Trophoblast cell (in vitro differentiated cells and primary cell): Measurements from ENCODE around the gene SPATA24.

Source experiments
- DNase-seq, 2 donors: peaks; one replicate each; pipeline ENCODE4 v3.0.0-alpha.2; 2016
- H2AFZ ChIP-seq: 2 replicates; pipeline ENCODE4 v1.6.1; 2013; ENCODE audit warnings: low read length, moderate library complexity, mild to moderate bottlenecking; ENCODE audit not compliant: insufficient read depth, poor library complexity
- H2AK5ac ChIP-seq: 2 replicates; pipeline ENCODE4 v1.6.1; 2013; ENCODE audit warnings: mild to moderate bottlenecking, low read length
- H2BK120ac ChIP-seq: 2 replicates; pipeline ENCODE4 v1.6.1; 2013; ENCODE audit warnings: low read length, mild to moderate bottlenecking, moderate library complexity; ENCODE audit not compliant: insufficient read depth, poor library complexity
- H2BK12ac ChIP-seq: 2 replicates; pipeline ENCODE4 v1.6.1; 2013; ENCODE audit warnings: mild to moderate bottlenecking, low read length, moderate library complexity
- H2BK5ac ChIP-seq: 2 replicates; pipeline ENCODE4 v1.6.1; 2013; ENCODE audit warnings: low read length, low read depth, moderate library complexity, mild to moderate bottlenecking; ENCODE audit not compliant: poor library complexity
- H3K14ac ChIP-seq: 2 replicates; pipeline ENCODE4 v1.6.1; 2013; ENCODE audit warnings: mild to moderate bottlenecking, low read length
- H3K18ac ChIP-seq: 2 replicates; pipeline ENCODE4 v1.6.1; 2013; ENCODE audit warnings: mild to moderate bottlenecking, low read length
- H3K23ac ChIP-seq: 2 replicates; pipeline ENCODE4 v1.6.1; 2013; ENCODE audit warnings: low read length
- H3K27ac ChIP-seq: 2 replicates; pipeline ENCODE4 v1.5.1; 2013; ENCODE audit warnings: low read depth, mild to moderate bottlenecking, inconsistent platforms, low read length, moderate library complexity
- H3K27me3 ChIP-seq: 2 replicates; pipeline ENCODE4 v1.6.1; 2013; ENCODE audit warnings: inconsistent platforms, mild to moderate bottlenecking, low read length, moderate library complexity; ENCODE audit not compliant: insufficient read depth
- H3K36me3 ChIP-seq, 2 experiments: 1 replicate in 1 of 2; 2 replicates in 1 of 2; pipeline ENCODE4 v1.6.1; 2013; ENCODE audit warnings: low read length in 2 of 2, mild to moderate bottlenecking in 2 of 2, moderate library complexity in 1 of 2; ENCODE audit not compliant: insufficient read depth in 2 of 2, control insufficient read depth in 1 of 2
- H3K4ac ChIP-seq: 2 replicates; pipeline ENCODE4 v1.6.1; 2013; ENCODE audit warnings: low read depth, mild to moderate bottlenecking, low read length, moderate library complexity
- H3K4me1 ChIP-seq, 2 experiments: 1 replicate in 1 of 2; 2 replicates in 1 of 2; pipeline ENCODE4 v1.6.1; 2013; ENCODE audit warnings: low read length in 2 of 2, mild to moderate bottlenecking in 2 of 2, moderate library complexity in 1 of 2; ENCODE audit not compliant: insufficient read depth in 2 of 2, control insufficient read depth in 1 of 2
- H3K4me2 ChIP-seq: 2 replicates; pipeline ENCODE4 v1.6.1; 2013; ENCODE audit warnings: inconsistent platforms, mild to moderate bottlenecking, low read length, moderate library complexity
- H3K4me3 ChIP-seq: 2 replicates; pipeline ENCODE4 v1.5.1; 2013; ENCODE audit warnings: mild to moderate bottlenecking, low read depth, low read length, inconsistent platforms
- H3K79me1 ChIP-seq: one replicate; pipeline ENCODE4 v1.6.1; 2013; ENCODE audit warnings: low read length
- H3K79me2 ChIP-seq: 2 replicates; pipeline ENCODE4 v1.6.1; 2013; ENCODE audit warnings: low read length, mild to moderate bottlenecking; ENCODE audit not compliant: control insufficient read depth, insufficient read depth, poor library complexity
- H3K9ac ChIP-seq: 2 replicates; pipeline ENCODE4 v1.6.1; 2013; ENCODE audit warnings: mild to moderate bottlenecking, low read length
- H3K9me3 ChIP-seq: 2 replicates; pipeline ENCODE4 v1.6.1; 2013; ENCODE audit warnings: low read depth, mild to moderate bottlenecking, control low read depth, inconsistent platforms, low read length; ENCODE audit not compliant: insufficient read depth
- H4K12ac ChIP-seq: 2 replicates; pipeline ENCODE4 v1.6.1; 2013; ENCODE audit warnings: low read depth, mild to moderate bottlenecking, low read length, moderate library complexity
- H4K8ac ChIP-seq: 2 replicates; pipeline ENCODE4 v1.6.1; 2013; ENCODE audit warnings: low read depth, mild to moderate bottlenecking, low read length, moderate library complexity
- H4K91ac ChIP-seq: one replicate; pipeline ENCODE4 v1.6.1; 2013; ENCODE audit warnings: low read depth, mild to moderate bottlenecking, low read length, moderate library complexity
- WGBS: extraction: QIAGEN DNeasy Blood & Tissue Kit; methylation state at CpG from one replicate; pipeline ENCODE4 v1.1.7; 2013; ENCODE audit warnings: missing lambda C conversion rate; ENCODE audit not compliant: insufficient read length, insufficient coverage; ENCODE audit errors: extremely low coverage; 5-methylcytosine and 5-hydroxymethylcytosine counted together

SPATA24 gene

DNA sequence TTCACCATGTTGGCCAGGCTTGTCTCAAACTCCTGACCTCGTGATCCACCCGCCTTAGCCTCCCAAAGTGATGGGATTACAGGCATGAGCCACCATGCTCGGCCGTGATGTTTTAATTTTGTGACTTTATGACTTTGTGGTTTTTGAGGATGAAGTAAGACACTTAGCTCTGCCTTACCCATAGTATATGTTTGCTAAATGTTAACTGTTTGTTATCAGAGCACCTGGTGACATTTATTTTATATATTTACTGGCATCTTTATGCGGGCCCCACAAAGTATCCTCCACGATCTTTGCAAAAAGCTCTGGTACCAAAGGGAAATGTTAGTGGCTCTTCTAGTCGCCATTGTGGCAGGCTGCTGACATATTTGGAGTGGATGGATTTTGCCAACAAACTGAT is 27.5 kb downstream of the SPATA24 start:
- Histone ChIP-seq H3K27ac (no peak overlapping the region), H2BK12ac (no peak overlapping the region), H4K12ac (no peak overlapping the region), H3K14ac (no peak overlapping the region), H2AK5ac (no peak overlapping the region), H2BK120ac (no peak overlapping the region), H3K27me3 (no peaks in the 10 kb centered on the region), H4K8ac (no peak overlapping the region), H3K4me2 (no peak overlapping the region), H3K23ac (no peak overlapping the region), H3K4me3 (no peak overlapping the region), H3K79me2 (no peaks in the 10 kb centered on the region), H4K91ac (no peak overlapping the region), H3K79me1 (no peaks in the 10 kb centered on the region), H2AFZ (no peak overlapping the region), H3K9me3 (no peaks in the 10 kb centered on the region), H3K4me1 (no peaks in the 10 kb centered on the region), H2BK5ac (no peak overlapping the region), H3K36me3 (peaks cover 3 to 17% of the 10 kb centered on the region in 2 experiments), H3K18ac (no peak overlapping the region), H3K4ac (no peak overlapping the region), H3K9ac (no peak overlapping the region)
- no peak for DNase-seq
- no CpG with 5 or more reads among the region's 7 CpGs for WGBS

DNA sequence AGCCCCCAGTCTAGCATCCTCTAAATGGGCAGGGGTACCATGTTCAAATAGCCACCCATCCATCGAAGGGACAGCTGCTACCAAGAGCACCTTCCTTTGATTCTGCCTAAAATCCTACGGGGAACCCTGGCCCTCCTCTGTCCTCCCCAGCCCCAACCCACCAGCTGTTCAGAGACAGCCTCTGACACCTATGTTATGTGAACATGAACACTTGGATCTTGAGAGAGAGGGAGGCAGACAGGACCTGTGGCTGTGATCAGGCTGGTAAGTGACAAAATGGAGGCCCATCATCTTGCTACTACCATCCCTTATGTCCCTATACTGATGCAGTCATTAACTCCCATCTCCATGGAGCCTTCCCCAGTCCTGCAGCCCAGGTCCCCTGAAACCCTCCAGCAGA is 29.0 kb downstream of the SPATA24 start:
- H3K4me1 ChIP-seq: no peaks in the 10 kb centered on the region
- H3K4ac ChIP-seq: no peak overlapping the region
- peaks cover 5 to 23% of the 10 kb centered on the region in 2 experiments for H3K36me3 ChIP-seq
- H3K27ac ChIP-seq: no peak overlapping the region
- no peaks in the 10 kb centered on the region for H3K79me1 ChIP-seq
- no peak overlapping the region for H3K14ac ChIP-seq
- no peaks in the 10 kb centered on the region for H3K27me3 ChIP-seq
- no peak overlapping the region for H3K23ac ChIP-seq
- H2BK12ac ChIP-seq: no peak overlapping the region
- H2AFZ ChIP-seq: no peak overlapping the region
- DNase-seq: no peak
- H3K4me2 ChIP-seq: no peak overlapping the region
- H3K18ac ChIP-seq: no peak overlapping the region
- H2AK5ac ChIP-seq: no peak overlapping the region
- no peak overlapping the region for H2BK120ac ChIP-seq
- H3K9ac ChIP-seq: no peak overlapping the region
- no peak overlapping the region for H3K4me3 ChIP-seq
- no peak overlapping the region for H2BK5ac ChIP-seq
- H4K91ac ChIP-seq: no peak overlapping the region
- no peaks in the 10 kb centered on the region for H3K9me3 ChIP-seq
- H4K12ac ChIP-seq: no peak overlapping the region
- H3K79me2 ChIP-seq: no peaks in the 10 kb centered on the region
- WGBS: no CpG with 5 or more reads among the region's 2 CpGs
- H4K8ac ChIP-seq: no peak overlapping the region

- Histone ChIP-seq H2BK120ac (no peak overlapping the region), H2BK12ac (no peak overlapping the region), H3K36me3 (peaks cover 10 to 27% of the 10 kb centered on the region in 2 experiments), H3K18ac (no peak overlapping the region), H4K12ac (no peak overlapping the region), H3K79me2 (no peaks in the 10 kb centered on the region), H3K27me3 (no peaks in the 10 kb centered on the region), H3K4me2 (no peak overlapping the region), H4K91ac (no peak overlapping the region), H3K9me3 (no peaks in the 10 kb centered on the region), H2BK5ac (no peak overlapping the region), H4K8ac (no peak overlapping the region), H3K23ac (no peak overlapping the region), H3K27ac (no peak overlapping the region), H3K4ac (no peak overlapping the region), H3K4me1 (no peaks in the 10 kb centered on the region), H3K79me1 (no peaks in the 10 kb centered on the region), H3K4me3 (no peak overlapping the region), H2AK5ac (no peak overlapping the region), H3K9ac (no peak overlapping the region), H2AFZ (no peak overlapping the region), H3K14ac (no peak overlapping the region)
- DNase-seq: no peak
- no CpG with 5 or more reads among the region's 7 CpGs for WGBS
Observed at GRCh38 chr5:139371482-139372435, 32.1 kb downstream of the SPATA24 start.

DNA sequence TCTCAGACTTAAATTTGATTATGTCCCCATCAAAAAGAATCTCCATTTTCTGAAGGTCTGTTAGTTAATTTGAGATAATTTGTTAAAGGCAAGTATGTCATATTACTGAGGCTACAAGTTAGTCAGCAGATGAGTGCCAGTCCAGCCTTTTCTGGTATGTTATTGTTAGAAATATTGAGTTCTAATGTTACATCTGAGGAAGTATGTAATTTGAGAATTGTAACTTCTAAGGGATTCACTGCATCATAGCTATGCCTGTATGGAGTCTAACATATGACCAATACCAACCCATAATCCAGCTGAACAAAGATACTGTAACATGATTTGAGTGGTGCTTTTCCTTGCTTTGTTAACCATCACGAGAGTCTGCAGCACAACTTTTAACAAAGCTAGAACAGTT is 34.7 kb downstream of the SPATA24 start:
- H2BK12ac ChIP-seq: no peak overlapping the region
- H3K23ac ChIP-seq: no peak overlapping the region
- H2AK5ac ChIP-seq: no peak overlapping the region
- H4K12ac ChIP-seq: no peak overlapping the region
- H3K4ac ChIP-seq: no peak overlapping the region
- peaks cover 24 to 39% of the 10 kb centered on the region in 2 experiments for H3K36me3 ChIP-seq
- no peak for DNase-seq
- H3K14ac ChIP-seq: no peak overlapping the region
- no peak overlapping the region for H4K8ac ChIP-seq
- no CpG with 5 or more reads among the region's 1 CpG for WGBS
- H3K9me3 ChIP-seq: no peaks in the 10 kb centered on the region
- no peaks in the 10 kb centered on the region for H3K27me3 ChIP-seq
- no peak overlapping the region for H3K27ac ChIP-seq
- no peak overlapping the region for H3K4me3 ChIP-seq
- H3K4me2 ChIP-seq: no peak overlapping the region
- H3K79me2 ChIP-seq: no peaks in the 10 kb centered on the region
- no peak overlapping the region for H2AFZ ChIP-seq
- no peak overlapping the region for H3K9ac ChIP-seq
- H3K79me1 ChIP-seq: no peaks in the 10 kb centered on the region
- no peak overlapping the region for H2BK120ac ChIP-seq
- H3K4me1 ChIP-seq: no peaks in the 10 kb centered on the region
- no peak overlapping the region for H3K18ac ChIP-seq
- no peak overlapping the region for H2BK5ac ChIP-seq
- H4K91ac ChIP-seq: no peak overlapping the region
